ENCODE data around the gene HSD17B1.

The HSD17B1 gene

GRCh38 chr17:42561897-42562387, 9.2 kb downstream of the HSD17B1 start, which contains the start of gene COASY:
Gene COASY, plus strand, starts transcription at chr17:42562148. Its CDS starts 475 bp downstream, at chr17:42562623.
- Mint-ChIP-seq H3K27me3 (no peaks in the 10 kb centered on the region), H3K4me3 (peak within 1 kb of the TSS; percentile 98), H3K27ac (peak within 1 kb of the TSS; percentile 97), H3K36me3 (ENCODE audit: low read depth) (peaks cover 55% of the 10 kb centered on the region), H3K4me1 (ENCODE audit: low read depth) (peaks cover 54% of the 10 kb centered on the region), H3K9me3 (no peaks in the 10 kb centered on the region)
- intact Hi-C loops (cut with micrococcal nuclease): no loop called here

- Mint-ChIP-seq H3K4me3 (peak overlapping the region; percentile 98), H3K4me1 (ENCODE audit: low read depth) (peaks cover 55% of the 10 kb centered on the region), H3K9me3 (no peaks in the 10 kb centered on the region), H3K36me3 (ENCODE audit: low read depth) (peaks cover 61% of the 10 kb centered on the region), H3K27me3 (no peaks in the 10 kb centered on the region), H3K27ac (peak overlapping the region; percentile 97)
- intact Hi-C loops (cut with micrococcal nuclease): no loop called here
Measured at GRCh38 chr17:42562388-42563142, 9.8 kb downstream of the HSD17B1 start.

GRCh38 chr17:42563143-42563509, 10.4 kb downstream of the HSD17B1 start:
- peaks cover 60% of the 10 kb centered on the region for H3K4me1 Mint-ChIP-seq (ENCODE audit: low read depth)
- peaks cover 66% of the 10 kb centered on the region for H3K36me3 Mint-ChIP-seq (ENCODE audit: low read depth)
- intact Hi-C loops (cut with micrococcal nuclease): no loop called here
- H3K27ac Mint-ChIP-seq: peak overlapping the region; percentile 97
- peak overlapping the region; percentile 98 for H3K4me3 Mint-ChIP-seq
- no peaks in the 10 kb centered on the region for H3K27me3 Mint-ChIP-seq
- H3K9me3 Mint-ChIP-seq: no peaks in the 10 kb centered on the region

GRCh38 chr17:42563543-42563942, 10.8 kb downstream of the HSD17B1 start:
- intact Hi-C loops (cut with micrococcal nuclease): no loop called here
- Mint-ChIP-seq H3K4me3 (peak overlapping the region; percentile 98), H3K9me3 (no peaks in the 10 kb centered on the region), H3K27ac (peak overlapping the region; percentile 97), H3K27me3 (no peaks in the 10 kb centered on the region), H3K4me1 (ENCODE audit: low read depth) (peaks cover 62% of the 10 kb centered on the region), H3K36me3 (ENCODE audit: low read depth) (peaks cover 69% of the 10 kb centered on the region)

- H3K27me3 Mint-ChIP-seq: no peaks in the 10 kb centered on the region
- intact Hi-C loops (cut with micrococcal nuclease): no loop called here
- peak overlapping the region; percentile 98 for H3K4me3 Mint-ChIP-seq
- H3K27ac Mint-ChIP-seq: peak overlapping the region; percentile 97
- H3K9me3 Mint-ChIP-seq: no peaks in the 10 kb centered on the region
- peaks cover 66% of the 10 kb centered on the region for H3K4me1 Mint-ChIP-seq (ENCODE audit: low read depth)
- peaks cover 73% of the 10 kb centered on the region for H3K36me3 Mint-ChIP-seq (ENCODE audit: low read depth)
Measured at GRCh38 chr17:42563950-42564349, 11.2 kb downstream of the HSD17B1 start.

- intact Hi-C loops (cut with micrococcal nuclease): no loop called here
- Mint-ChIP-seq H3K9me3 (no peaks in the 10 kb centered on the region), H3K4me3 (no peak overlapping the region), H3K27ac (no peak overlapping the region), H3K36me3 (ENCODE audit: low read depth) (peaks cover 83% of the 10 kb centered on the region), H3K4me1 (ENCODE audit: low read depth) (peaks cover 71% of the 10 kb centered on the region), H3K27me3 (no peaks in the 10 kb centered on the region)
Measured at GRCh38 chr17:42564815-42565522, 12.2 kb downstream of the HSD17B1 start.

- Mint-ChIP-seq H3K4me1 (ENCODE audit: low read depth) (peaks cover 68% of the 10 kb centered on the region), H3K9me3 (no peaks in the 10 kb centered on the region), H3K36me3 (ENCODE audit: low read depth) (peaks cover 90% of the 10 kb centered on the region), H3K27ac (peak overlapping the region; percentile 86), H3K4me3 (no peak overlapping the region), H3K27me3 (no peaks in the 10 kb centered on the region)
- intact Hi-C loops (cut with micrococcal nuclease): no loop called here
Measured at GRCh38 chr17:42565523-42566214, 12.9 kb downstream of the HSD17B1 start.

- no peaks in the 10 kb centered on the region for H3K9me3 Mint-ChIP-seq
- peak overlapping the region; percentile 91 for H3K4me3 Mint-ChIP-seq
- intact Hi-C loops (cut with micrococcal nuclease): no loop called here
- peaks cover 72% of the 10 kb centered on the region for H3K4me1 Mint-ChIP-seq (ENCODE audit: low read depth)
- H3K27me3 Mint-ChIP-seq: no peaks in the 10 kb centered on the region
- peaks cover 97% of the 10 kb centered on the region for H3K36me3 Mint-ChIP-seq (ENCODE audit: low read depth)
- H3K27ac Mint-ChIP-seq: peak overlapping the region; percentile 86
Measured at GRCh38 chr17:42566215-42566882, 13.6 kb downstream of the HSD17B1 start.

- intact Hi-C loops (cut with micrococcal nuclease): loop anchor here (1.0 kb wide), 1 partner anchor 10 kb away; the partner anchor contains the start of gene PSMC3IP
- H3K27ac Mint-ChIP-seq: peak within 1 kb of the TSS; percentile 86
- peak within 1 kb of the TSS; percentile 91 for H3K4me3 Mint-ChIP-seq
- H3K9me3 Mint-ChIP-seq: no peaks in the 10 kb centered on the region
- no peaks in the 10 kb centered on the region for H3K27me3 Mint-ChIP-seq
- H3K36me3 Mint-ChIP-seq (ENCODE audit: low read depth): peaks cover 98% of the 10 kb centered on the region
- H3K4me1 Mint-ChIP-seq (ENCODE audit: low read depth): peaks cover 65% of the 10 kb centered on the region
Measured at GRCh38 chr17:42566883-42567573, 14.3 kb downstream of the HSD17B1 start, which contains the start of gene MLX. Gene MLX, plus strand, starts transcription at chr17:42567100. Its CDS starts 25 bp downstream, at chr17:42567125.

- Mint-ChIP-seq H3K4me1 (ENCODE audit: low read depth) (peaks cover 64% of the 10 kb centered on the region), H3K36me3 (ENCODE audit: low read depth) (peaks cover 98% of the 10 kb centered on the region), H3K27ac (peak overlapping the region; percentile 71), H3K9me3 (no peaks in the 10 kb centered on the region), H3K27me3 (no peaks in the 10 kb centered on the region), H3K4me3 (peak overlapping the region; percentile 24)
- intact Hi-C loops (cut with micrococcal nuclease): no loop called here
Measured at GRCh38 chr17:42568341-42569111, 15.8 kb downstream of the HSD17B1 start.

- intact Hi-C loops (cut with micrococcal nuclease): no loop called here
- Mint-ChIP-seq H3K4me3 (no peak overlapping the region), H3K4me1 (ENCODE audit: low read depth) (peaks cover 66% of the 10 kb centered on the region), H3K9me3 (no peaks in the 10 kb centered on the region), H3K36me3 (ENCODE audit: low read depth) (peaks cover 98% of the 10 kb centered on the region), H3K27ac (no peak overlapping the region), H3K27me3 (no peaks in the 10 kb centered on the region)
Measured at GRCh38 chr17:42571435-42572225, 18.9 kb downstream of the HSD17B1 start.

- Mint-ChIP-seq H3K27me3 (no peaks in the 10 kb centered on the region), H3K27ac (no peak overlapping the region), H3K9me3 (no peaks in the 10 kb centered on the region), H3K36me3 (ENCODE audit: low read depth) (peaks cover 94% of the 10 kb centered on the region), H3K4me3 (no peak overlapping the region), H3K4me1 (ENCODE audit: low read depth) (peaks cover 73% of the 10 kb centered on the region)
- intact Hi-C loops (cut with micrococcal nuclease): no loop called here
Measured at GRCh38 chr17:42573095-42573494, 20.4 kb downstream of the HSD17B1 start.
